NB4 (cell line): ENCODE data around the gene SCN1B.
"Not testable (repeated sequence)": the region's sequence is repeated elsewhere in the genome, so short reads cannot be mapped to it uniquely, and the experiment has no call there.

ENCODE experiments used
- POLR2A ChIP-seq: IDR thresholded peaks from 2 replicates; pipeline ENCODE4 v1.6.1; 2011; ENCODE audit warnings: mild to moderate bottlenecking; ENCODE audit not compliant: insufficient read length; ENCODE audit errors: extremely low read depth
- TF ChIP-seq, protein P1 (sequence below): IDR thresholded peaks from 2 replicates; pipeline ENCODE4 v1.6.1; 2011; ENCODE audit warnings: low read depth, low read length
- TF ChIP-seq, protein P2 (sequence below): IDR thresholded peaks from one replicate; pipeline ENCODE4 v1.5.1; 2012; ENCODE audit warnings: low read depth, low read length

DNA sequence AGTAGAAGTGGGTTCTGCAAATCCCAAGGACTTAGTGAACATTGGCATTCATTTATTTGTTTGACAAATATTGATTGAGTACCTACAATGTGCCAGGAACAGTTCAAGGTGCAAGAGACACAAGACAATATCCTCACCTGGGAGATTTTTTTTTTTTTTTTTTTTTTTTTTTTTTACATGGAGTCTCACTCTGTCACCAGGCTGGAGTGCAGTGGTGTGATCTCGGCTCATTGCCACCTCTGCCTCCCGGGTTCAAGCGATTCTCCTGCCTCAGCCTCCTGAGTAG is 1.7 kb upstream of the SCN1B start:
- not testable (repeated sequence) for TF ChIP-seq POLR2A
- TF ChIP-seq, protein P1, sequence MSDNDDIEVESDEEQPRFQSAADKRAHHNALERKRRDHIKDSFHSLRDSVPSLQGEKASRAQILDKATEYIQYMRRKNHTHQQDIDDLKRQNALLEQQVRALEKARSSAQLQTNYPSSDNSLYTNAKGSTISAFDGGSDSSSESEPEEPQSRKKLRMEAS, result not testable (repeated sequence)
- TF ChIP-seq, protein P2, sequence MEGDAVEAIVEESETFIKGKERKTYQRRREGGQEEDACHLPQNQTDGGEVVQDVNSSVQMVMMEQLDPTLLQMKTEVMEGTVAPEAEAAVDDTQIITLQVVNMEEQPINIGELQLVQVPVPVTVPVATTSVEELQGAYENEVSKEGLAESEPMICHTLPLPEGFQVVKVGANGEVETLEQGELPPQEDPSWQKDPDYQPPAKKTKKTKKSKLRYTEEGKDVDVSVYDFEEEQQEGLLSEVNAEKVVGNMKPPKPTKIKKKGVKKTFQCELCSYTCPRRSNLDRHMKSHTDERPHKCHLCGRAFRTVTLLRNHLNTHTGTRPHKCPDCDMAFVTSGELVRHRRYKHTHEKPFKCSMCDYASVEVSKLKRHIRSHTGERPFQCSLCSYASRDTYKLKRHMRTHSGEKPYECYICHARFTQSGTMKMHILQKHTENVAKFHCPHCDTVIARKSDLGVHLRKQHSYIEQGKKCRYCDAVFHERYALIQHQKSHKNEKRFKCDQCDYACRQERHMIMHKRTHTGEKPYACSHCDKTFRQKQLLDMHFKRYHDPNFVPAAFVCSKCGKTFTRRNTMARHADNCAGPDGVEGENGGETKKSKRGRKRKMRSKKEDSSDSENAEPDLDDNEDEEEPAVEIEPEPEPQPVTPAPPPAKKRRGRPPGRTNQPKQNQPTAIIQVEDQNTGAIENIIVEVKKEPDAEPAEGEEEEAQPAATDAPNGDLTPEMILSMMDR, result not testable (repeated sequence)
